Mucosa of gallbladder (tissue), 1 donor: ENCODE measurements around the gene DGKH. TPM values are rescaled to one million over a fixed set of nuclear protein-coding genes. Genes with fewer than 3 reads are reported as not detected.

Experiments
- DNase-seq: peaks from one replicate; pipeline ENCODE4 v3.0.0-alpha.2; 2020; ENCODE audit warnings: low spot score
- total RNA-seq: library from RNA; stranded (reverse); gene quantifications from one replicate; pipeline ENCODE4 v1.2.1, GENCODE V29; 2021
- donor health status: DM: no; HTN: no; CAD: no.

The DGKH gene, protein sequence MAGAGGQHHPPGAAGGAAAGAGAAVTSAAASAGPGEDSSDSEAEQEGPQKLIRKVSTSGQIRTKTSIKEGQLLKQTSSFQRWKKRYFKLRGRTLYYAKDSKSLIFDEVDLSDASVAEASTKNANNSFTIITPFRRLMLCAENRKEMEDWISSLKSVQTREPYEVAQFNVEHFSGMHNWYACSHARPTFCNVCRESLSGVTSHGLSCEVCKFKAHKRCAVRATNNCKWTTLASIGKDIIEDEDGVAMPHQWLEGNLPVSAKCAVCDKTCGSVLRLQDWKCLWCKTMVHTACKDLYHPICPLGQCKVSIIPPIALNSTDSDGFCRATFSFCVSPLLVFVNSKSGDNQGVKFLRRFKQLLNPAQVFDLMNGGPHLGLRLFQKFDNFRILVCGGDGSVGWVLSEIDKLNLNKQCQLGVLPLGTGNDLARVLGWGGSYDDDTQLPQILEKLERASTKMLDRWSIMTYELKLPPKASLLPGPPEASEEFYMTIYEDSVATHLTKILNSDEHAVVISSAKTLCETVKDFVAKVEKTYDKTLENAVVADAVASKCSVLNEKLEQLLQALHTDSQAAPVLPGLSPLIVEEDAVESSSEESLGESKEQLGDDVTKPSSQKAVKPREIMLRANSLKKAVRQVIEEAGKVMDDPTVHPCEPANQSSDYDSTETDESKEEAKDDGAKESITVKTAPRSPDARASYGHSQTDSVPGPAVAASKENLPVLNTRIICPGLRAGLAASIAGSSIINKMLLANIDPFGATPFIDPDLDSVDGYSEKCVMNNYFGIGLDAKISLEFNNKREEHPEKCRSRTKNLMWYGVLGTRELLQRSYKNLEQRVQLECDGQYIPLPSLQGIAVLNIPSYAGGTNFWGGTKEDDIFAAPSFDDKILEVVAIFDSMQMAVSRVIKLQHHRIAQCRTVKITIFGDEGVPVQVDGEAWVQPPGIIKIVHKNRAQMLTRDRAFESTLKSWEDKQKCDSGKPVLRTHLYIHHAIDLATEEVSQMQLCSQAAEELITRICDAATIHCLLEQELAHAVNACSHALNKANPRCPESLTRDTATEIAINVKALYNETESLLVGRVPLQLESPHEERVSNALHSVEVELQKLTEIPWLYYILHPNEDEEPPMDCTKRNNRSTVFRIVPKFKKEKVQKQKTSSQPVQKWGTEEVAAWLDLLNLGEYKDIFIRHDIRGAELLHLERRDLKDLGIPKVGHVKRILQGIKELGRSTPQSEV
- 16.8 TPM for total RNA-seq

DNA sequence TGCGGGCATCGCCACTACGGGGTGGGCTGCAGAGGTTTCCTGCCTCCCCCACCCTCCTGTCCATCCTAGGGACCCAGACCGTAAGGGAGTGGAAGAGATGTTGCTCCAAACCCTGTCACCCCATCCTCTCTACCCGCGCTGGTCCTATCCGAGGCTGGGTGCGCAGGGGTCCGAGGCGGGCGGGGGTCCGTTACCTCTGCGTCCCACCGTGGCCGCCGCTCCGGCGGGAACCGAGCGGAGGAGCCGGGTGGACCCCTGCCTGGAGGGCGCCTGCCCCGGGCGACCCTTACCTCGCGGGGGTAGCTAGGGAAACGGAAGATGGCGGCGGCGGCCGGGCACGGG lies at the start of gene DGKH:
Gene DGKH, plus strand, starts transcription at position 307 of the 342 bp plus-strand sequence. CDS start 126 bp downstream, outside the sequence.
- no peak for DNase-seq

- no peak for DNase-seq
Measured at GRCh38 chr13:42000846-42001245, 47.6 kb upstream of the DGKH start.

DNA sequence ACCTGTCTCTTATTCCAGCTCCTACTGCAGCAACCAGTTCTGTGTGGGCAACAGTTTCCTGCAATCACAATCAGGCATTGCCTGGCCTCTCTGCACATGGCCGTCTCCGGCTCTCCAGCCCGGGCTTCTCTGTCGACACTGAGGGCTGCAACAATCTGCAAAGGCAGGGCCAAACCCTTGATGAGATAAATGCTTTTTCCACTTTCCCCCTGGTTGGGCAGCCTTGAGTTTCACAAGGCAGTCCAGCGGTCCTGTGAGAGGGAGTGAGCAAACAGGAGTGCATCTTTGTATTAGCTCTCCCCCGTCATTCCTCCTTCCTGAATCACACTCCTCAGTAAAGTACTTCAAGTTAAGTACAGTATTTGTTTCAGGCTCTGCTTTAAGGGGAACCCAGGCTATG lies 46.9 kb upstream of the DGKH start:
- DNase-seq = no peak

DNA sequence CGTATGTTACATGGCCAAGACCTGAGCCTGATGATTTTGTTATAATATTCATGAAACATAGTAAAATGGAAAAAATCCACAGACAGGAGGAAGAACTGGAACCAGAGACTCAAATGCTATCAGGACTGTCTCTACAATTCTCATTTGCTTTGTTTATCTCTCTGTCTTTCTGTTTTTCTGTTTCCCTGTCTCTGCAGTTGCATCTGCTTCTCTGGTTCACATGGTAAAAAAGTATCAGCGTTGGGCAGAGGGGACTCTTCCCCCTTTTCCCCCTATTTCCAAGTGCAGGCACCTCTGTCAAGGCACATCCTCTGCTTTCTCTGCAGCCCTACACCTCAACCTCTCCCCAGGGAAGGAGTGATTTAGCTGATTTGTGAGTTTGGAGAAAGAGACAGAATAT lies 46.4 kb upstream of the DGKH start:
- no peak for DNase-seq

GRCh38 chr13:42007844-42008243 lies 40.6 kb upstream of the DGKH start:
- no peak for DNase-seq

DNA sequence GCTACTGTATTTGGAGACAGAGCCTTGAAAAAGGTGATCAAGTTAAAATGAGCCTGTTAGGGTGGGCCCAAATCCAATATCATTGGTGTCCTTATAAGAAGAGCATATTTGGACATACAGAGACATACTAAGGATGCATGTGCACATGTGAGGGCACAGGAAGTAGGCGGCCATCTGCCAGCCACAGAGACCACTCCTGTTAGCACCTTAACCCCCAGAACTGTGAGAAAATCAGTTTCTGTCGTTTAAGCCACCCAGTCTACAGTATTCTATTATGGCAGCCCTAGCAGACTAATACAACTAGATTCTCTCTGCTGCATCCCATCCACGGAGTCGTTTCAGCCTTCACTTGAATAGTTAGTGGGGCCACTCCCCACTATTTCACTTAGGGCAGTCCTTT lies 39.4 kb upstream of the DGKH start:
- DNase-seq = no peak

GRCh38 chr13:42011601-42012350 lies 36.7 kb upstream of the DGKH start:
- DNase-seq = no peak

DNA sequence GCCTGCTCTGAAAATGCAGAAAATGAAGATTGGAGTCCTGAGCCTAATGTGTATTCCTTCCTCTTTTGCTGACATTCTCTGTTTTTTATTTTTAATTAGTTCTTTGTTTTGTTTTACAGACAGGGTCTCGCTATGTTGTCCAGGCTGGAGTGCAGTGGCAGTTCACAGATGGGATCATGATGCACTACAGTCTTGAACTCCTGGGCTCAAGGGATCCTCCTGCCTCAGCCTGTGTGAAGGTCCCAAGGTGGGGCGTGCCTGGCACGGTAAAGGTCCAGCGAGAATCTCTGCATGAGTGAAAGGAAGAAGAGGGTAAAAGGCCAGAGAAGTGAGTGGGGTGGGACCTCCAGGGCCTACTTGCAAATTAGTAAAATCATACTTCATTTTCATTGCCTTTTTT lies 34.3 kb upstream of the DGKH start:
- no peak for DNase-seq

DNA sequence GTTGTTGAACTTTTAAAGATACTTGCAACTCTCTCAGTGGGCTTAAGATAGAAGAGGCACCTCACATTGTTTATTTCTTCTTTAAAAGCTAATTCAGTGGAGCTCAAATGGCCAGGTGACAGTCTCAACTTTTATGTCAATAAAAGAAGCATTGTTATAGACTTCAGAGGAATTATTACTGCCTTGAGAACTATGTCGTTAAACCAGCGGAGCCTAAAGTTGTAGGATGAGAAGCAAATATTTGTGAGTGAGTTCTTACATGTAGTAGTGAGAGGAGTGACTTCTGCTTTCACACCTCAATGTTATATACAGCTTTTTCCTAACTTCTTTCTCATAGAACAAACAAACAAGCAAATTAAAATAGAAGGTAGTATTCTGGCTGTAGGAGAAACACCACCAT lies 31.2 kb upstream of the DGKH start:
- no peak for DNase-seq

GRCh38 chr13:42021851-42022250 lies 26.6 kb upstream of the DGKH start:
- no peak for DNase-seq

DNA sequence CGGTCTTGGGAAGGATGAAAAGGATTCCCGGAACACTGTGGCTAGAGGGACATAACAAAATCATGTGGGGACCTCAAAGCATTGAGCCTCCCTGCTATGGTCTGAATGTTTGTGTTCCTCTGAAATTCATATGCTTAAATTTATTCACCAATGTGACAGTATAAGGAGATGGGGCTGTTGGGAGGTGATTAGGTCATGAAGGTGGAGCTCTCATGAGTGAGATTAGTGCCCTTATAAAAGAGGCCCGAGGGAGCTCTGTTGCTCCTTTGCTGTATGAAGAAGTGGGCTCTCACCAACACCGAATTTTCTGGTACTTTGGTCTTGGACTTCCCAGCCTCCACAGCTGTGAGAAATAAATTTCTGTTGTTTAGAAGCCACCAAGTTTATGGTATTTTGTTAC lies 26.1 kb upstream of the DGKH start:
- no peak for DNase-seq

DNA sequence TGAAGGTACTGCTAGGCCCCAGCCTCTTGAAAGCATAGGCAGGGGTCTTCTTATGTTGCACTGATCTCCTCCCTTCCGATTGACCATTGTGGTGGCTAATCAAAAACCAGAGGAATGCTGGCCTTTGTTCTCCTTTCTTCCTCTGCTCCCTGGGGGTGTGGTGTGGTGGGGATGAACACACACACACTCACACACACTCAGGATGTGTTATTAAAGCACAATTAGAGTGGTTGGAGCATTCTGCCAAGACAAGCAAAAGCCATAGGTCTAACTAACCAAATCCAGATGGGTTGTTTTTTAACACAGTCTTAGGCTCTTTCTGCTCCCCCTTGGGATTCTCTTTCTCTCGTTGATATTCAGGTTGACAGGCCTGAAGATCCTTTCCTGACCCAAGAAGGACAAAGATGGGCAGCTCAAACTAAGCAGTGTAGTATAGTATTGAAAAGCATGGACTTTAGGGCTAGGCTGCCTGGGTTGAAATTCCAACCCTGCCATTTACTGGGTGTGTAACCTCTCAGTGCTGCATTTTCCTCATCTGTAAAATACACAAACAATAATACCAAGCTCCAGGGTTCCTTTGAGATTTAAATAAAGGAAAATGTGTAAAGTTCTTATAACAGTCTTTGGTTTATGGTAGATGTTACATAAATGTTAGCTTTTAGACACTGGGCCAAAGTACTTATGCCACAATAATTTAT lies 25.5 kb upstream of the DGKH start:
- DNase-seq = no peak

- DNase-seq = no peak
Measured at GRCh38 chr13:42027286-42027685, 21.2 kb upstream of the DGKH start.

DNA sequence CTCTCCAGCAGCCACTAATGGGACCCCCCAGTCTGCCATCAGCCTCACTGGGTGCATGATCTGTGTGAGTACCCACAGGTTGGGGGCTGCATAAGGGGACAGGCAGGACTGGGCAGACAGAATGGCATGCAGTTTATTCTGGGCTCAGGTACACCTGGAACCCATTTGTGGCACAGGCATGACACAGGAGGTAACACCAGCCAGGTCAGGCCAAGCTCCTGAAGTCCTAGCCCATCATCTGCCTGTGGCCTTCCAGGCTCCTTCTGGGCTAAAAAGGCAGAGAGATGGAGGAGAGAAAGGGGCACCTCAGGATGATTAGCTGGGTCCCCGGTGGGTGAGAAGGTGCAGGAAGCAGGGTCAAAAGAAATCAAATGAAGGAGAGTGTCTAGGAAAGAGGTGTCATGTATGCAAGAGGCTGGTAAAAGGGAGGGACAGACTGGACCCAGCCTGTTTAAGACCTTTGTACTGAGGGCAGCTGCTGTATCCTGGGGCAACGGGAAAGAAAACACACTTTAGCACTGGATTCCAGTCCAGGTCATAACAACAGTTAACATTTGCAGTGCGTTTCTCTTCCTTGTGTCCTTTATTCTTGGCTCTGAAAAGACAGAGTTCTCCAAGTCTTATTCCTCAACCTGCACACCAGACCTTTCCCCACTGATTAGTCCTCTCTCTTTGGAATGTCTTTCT lies 20.2 kb upstream of the DGKH start:
- peak; percentile 53 for DNase-seq

DNA sequence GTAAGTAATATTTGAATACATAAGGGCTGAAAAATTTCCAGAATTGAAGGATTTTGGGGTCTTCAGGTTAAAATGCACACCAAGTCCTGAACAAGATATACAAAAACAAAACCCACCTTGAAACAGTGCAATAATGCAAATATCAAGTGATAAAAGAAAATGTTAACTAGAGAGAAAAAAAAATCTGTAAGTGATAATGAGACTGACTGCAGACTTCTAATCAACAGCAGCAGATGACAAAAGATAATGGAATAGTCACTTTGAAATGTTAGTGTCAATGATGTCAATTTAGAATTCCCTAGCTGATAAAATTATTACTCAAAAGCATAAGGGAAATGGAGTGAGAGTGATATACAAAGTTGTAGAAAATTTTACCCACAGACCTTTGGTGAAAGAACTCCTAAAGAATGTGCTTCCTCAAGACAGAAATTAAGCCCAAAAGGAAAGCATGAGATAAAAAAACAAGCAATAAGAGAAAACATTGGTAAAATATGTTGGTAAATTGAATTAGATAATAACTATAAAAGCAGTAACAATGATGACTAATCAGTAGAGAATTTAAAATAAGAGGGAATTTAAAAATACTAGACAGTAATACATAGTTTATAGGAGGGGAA lies 12.4 kb upstream of the DGKH start:
- DNase-seq = no peak

DNA sequence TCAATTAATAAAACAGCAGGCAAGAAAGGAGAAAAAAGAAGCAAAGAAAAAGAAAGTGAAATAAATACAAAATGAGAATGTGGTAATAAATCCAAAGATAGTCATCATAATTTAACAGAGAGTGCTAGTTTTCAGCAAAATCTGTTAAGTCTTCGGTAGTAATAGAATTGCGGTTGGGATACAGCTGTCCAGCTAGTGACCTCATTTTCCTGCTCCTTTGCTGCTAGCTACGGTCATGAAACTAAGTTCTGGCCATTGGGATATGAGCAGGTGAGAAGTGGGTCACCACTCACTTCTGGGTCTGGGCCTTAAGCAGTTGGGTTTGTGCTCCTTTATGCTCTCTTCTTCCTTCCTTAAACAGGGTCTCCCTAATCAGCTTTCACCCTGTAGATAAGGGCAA lies 11.7 kb upstream of the DGKH start:
- DNase-seq = no peak

- no peak for DNase-seq
Measured at GRCh38 chr13:42038661-42039456, 9.6 kb upstream of the DGKH start.

GRCh38 chr13:42039457-42039945 lies 8.9 kb upstream of the DGKH start:
- no peak for DNase-seq
